ENCODE measurements around the gene CD38.

CD38 gene

DNA sequence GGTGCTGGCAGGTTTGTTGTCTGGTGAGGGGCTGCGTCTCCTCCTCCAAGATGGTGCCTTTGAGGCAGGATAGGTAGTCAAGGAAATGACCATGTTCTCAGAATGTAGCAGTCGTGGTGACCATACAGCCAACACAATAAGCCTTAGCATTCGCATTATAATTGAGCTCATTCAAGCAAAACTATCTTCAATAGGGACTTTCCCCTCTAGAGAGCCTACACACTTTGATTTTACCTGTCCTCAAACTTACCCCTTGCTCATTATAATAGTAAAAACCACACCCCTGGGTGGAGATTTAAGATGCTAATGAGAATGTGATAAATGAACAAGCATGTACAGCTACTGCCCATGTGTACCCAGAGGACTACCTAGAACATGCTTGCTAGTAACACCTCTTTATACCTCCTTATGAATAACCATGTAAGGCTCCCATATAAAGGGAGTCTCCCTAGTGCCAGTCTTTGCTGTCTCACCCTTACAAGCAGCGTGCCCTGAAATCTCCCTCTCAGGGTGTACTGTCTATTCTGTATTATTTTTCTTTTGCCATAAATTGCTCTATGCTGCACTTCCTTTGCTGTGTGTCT lies 112.2 kb downstream of the CD38 start:
- no peaks in the 10 kb centered on the region for H3K36me3 ChIP-seq
- no peak for TF ChIP-seq CTCF (IDR thresholded peaks at IDR 0.05)
- no peaks in the 10 kb centered on the region for H3K9me3 ChIP-seq
- no peaks in the 10 kb centered on the region for H3K27me3 ChIP-seq
- no peak overlapping the region for H3K27ac ChIP-seq
- H3K4me3 ChIP-seq (ENCODE audit: low read depth in 1 of 2, low read length in 1 of 2), result no peak overlapping the region
- peaks cover 5 to 21% of the 10 kb centered on the region in 2 experiments for H3K4me1 ChIP-seq (ENCODE audit: control insufficient read depth in 1 of 2, insufficient read depth in 1 of 2, low read depth in 1 of 2, low read length in 1 of 2)

GRCh38 chr4:15891312-15891711 lies 113.2 kb downstream of the CD38 start:
- no peak for TF ChIP-seq CTCF (IDR thresholded peaks at IDR 0.05)
- Histone ChIP-seq H3K27ac (peak overlapping the region; percentile 6), H3K36me3 (no peaks in the 10 kb centered on the region), H3K9me3 (no peaks in the 10 kb centered on the region), H3K4me3 (ENCODE audit: low read depth in 1 of 2, low read length in 1 of 2) (no peak overlapping the region), H3K4me1 (ENCODE audit: control insufficient read depth in 1 of 2, insufficient read depth in 1 of 2, low read depth in 1 of 2, low read length in 1 of 2) (peaks cover 5 to 21% of the 10 kb centered on the region in 2 experiments), H3K27me3 (no peaks in the 10 kb centered on the region)

- no peaks in the 10 kb centered on the region for H3K36me3 ChIP-seq
- no peak for TF ChIP-seq CTCF (IDR thresholded peaks at IDR 0.05)
- no peak overlapping the region for H3K27ac ChIP-seq
- peaks cover 4 to 20% of the 10 kb centered on the region in 2 experiments for H3K4me1 ChIP-seq (ENCODE audit: control insufficient read depth in 1 of 2, insufficient read depth in 1 of 2, low read depth in 1 of 2, low read length in 1 of 2)
- H3K27me3 ChIP-seq, result no peaks in the 10 kb centered on the region
- H3K4me3 ChIP-seq (ENCODE audit: low read depth in 1 of 2, low read length in 1 of 2), result no peak overlapping the region
- no peaks in the 10 kb centered on the region for H3K9me3 ChIP-seq
Measured at GRCh38 chr4:15893962-15894361, 115.8 kb downstream of the CD38 start.

DNA sequence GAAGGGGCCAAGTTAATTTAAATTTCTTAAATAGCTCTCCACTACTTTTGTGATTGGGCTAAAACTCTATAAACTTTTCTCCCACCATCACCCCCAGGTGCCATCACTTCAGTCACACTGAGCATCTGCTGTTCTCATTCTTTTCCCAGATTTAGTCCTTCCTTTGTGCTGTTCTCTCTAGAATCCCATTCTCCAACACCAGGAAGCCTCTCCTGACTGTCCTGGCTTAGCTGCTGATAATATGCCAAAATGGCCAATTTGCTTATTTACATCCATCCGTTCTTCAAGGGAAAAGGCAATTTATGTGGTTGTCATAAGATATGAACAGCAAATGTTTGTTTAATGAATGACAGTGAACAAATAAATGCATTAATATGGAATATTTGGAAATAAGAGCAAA lies 116.3 kb downstream of the CD38 start:
- TF ChIP-seq CTCF (IDR thresholded peaks at IDR 0.05), result no peak
- Histone ChIP-seq H3K27ac (no peak overlapping the region), H3K9me3 (no peaks in the 10 kb centered on the region), H3K4me3 (ENCODE audit: low read depth in 1 of 2, low read length in 1 of 2) (no peak overlapping the region), H3K27me3 (no peaks in the 10 kb centered on the region), H3K4me1 (ENCODE audit: control insufficient read depth in 1 of 2, insufficient read depth in 1 of 2, low read depth in 1 of 2, low read length in 1 of 2) (peaks cover 7 to 24% of the 10 kb centered on the region in 2 experiments), H3K36me3 (no peaks in the 10 kb centered on the region)

- Histone ChIP-seq H3K27me3 (no peaks in the 10 kb centered on the region), H3K4me3 (ENCODE audit: low read depth in 1 of 2, low read length in 1 of 2) (no peak overlapping the region), H3K36me3 (no peaks in the 10 kb centered on the region), H3K9me3 (no peaks in the 10 kb centered on the region), H3K4me1 (ENCODE audit: control insufficient read depth in 1 of 2, insufficient read depth in 1 of 2, low read depth in 1 of 2, low read length in 1 of 2) (peaks cover 7 to 27% of the 10 kb centered on the region in 2 experiments), H3K27ac (no peak overlapping the region)
- no peak for TF ChIP-seq CTCF (IDR thresholded peaks at IDR 0.05)
Measured at GRCh38 chr4:15894921-15895916, 117.1 kb downstream of the CD38 start.
